Nephron progenitor cell (in vitro differentiated cells): Measurements from ENCODE around the gene ADCY3.
A peak's percentile ranks its signal among the peaks of the same experiment; 100 is the strongest.

Source experiments
- DNase-seq: peaks from one replicate; pipeline ENCODE4 v3.0.0; 2021
- H3K27ac Mint-ChIP-seq: 2 replicates; pipeline ENCODE4 v1.8.0; 2021; ENCODE audit warnings: mild to moderate bottlenecking, moderate library complexity, mixed read lengths
- H3K27me3 Mint-ChIP-seq: 2 replicates; pipeline ENCODE4 v1.8.0; 2021; ENCODE audit warnings: mild to moderate bottlenecking, low read depth, mixed read lengths; ENCODE audit not compliant: poor library complexity
- H3K36me3 Mint-ChIP-seq: 2 replicates; pipeline ENCODE4 v1.8.0; 2021; ENCODE audit warnings: low read depth, mixed read lengths
- H3K4me1 Mint-ChIP-seq: 2 replicates; pipeline ENCODE4 v1.8.0; 2021; ENCODE audit warnings: mixed read lengths
- H3K4me3 Mint-ChIP-seq: 2 replicates; pipeline ENCODE4 v1.8.0; 2021; ENCODE audit warnings: mild to moderate bottlenecking, moderate library complexity, mixed read lengths
- H3K9me3 Mint-ChIP-seq: 2 replicates; pipeline ENCODE4 v1.8.0; 2021; ENCODE audit warnings: mild to moderate bottlenecking, moderate library complexity, mixed read lengths
- TF ChIP-seq, protein P1 (sequence below): fragments of 200-600 bp; sonication (generic); IDR thresholded peaks from 2 replicates; pipeline ENCODE4 v1.5.0; 2021; ENCODE audit warnings: antibody characterized with exemption

ADCY3 gene

DNA sequence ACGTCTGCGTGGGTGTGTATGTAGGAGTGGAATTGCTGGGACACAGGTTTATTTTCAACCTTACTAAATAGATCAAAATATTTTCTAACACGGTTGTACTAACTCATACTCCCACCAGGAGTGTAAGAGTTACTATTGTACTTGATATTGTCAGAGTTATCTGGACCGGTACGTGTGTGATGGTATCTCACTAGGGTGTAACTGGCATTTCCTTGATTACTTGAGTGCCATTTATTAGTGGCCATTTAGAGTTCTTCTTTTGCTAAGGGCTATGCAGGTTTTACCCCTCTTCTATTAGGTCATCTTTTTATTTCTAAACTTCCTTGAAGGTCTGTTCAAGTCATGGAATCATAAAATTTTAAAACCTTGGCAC, 93.3 kb downstream of the ADCY3 start:
- DNase-seq = no peak
- H3K27me3 Mint-ChIP-seq = peaks cover 3% of the 10 kb centered on the region
- TF ChIP-seq, protein P1, sequence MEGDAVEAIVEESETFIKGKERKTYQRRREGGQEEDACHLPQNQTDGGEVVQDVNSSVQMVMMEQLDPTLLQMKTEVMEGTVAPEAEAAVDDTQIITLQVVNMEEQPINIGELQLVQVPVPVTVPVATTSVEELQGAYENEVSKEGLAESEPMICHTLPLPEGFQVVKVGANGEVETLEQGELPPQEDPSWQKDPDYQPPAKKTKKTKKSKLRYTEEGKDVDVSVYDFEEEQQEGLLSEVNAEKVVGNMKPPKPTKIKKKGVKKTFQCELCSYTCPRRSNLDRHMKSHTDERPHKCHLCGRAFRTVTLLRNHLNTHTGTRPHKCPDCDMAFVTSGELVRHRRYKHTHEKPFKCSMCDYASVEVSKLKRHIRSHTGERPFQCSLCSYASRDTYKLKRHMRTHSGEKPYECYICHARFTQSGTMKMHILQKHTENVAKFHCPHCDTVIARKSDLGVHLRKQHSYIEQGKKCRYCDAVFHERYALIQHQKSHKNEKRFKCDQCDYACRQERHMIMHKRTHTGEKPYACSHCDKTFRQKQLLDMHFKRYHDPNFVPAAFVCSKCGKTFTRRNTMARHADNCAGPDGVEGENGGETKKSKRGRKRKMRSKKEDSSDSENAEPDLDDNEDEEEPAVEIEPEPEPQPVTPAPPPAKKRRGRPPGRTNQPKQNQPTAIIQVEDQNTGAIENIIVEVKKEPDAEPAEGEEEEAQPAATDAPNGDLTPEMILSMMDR = no peak
- H3K9me3 Mint-ChIP-seq = no peaks in the 10 kb centered on the region
- peaks cover 43% of the 10 kb centered on the region for H3K36me3 Mint-ChIP-seq
- H3K4me1 Mint-ChIP-seq = peaks cover 28% of the 10 kb centered on the region
- H3K4me3 Mint-ChIP-seq = no peak overlapping the region
- no peak overlapping the region for H3K27ac Mint-ChIP-seq

DNA sequence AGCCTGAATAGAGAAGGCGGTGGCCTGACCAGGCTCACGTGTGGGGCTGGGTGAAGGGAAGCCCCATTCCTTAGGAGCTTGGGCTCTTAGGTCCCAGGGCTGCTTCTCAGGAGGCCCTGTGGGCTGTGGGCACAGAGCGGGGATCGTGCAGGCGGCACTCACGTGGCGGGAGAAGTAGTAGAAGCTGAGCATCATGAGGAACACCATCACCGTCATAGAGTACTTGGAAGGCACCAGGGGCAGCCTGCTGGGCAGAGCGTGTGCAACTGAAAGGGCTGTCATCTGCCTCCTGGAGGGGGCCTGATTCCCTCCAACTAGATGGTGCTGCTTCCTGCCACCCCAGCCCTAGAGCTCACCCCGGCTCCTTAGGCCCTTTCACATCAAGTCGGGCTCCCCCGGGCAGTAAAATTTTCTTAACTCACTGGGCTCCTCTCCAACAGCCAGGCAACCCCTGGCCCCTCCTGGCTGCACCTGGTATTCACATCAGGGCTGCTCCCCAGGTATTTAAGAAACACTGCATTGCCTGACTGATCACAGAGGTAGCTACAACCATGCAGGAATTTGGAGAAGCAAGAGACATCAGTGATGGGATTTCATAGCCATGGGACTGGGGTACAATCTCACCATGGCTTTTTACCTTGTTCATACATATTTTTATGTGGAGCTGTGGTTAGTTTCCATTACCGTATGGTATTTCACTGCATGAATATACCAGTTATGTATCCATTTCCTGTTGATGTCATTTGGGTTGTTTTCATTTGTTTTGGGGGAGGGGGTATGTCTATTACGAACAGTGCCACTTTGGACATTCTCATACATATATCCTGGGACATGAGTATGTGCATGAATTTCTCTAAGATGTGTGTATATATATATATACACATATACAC, 93.9 kb downstream of the ADCY3 start:
- no peaks in the 10 kb centered on the region for H3K9me3 Mint-ChIP-seq
- TF ChIP-seq, protein P1 = no peak
- DNase-seq = no peak
- no peak overlapping the region for H3K4me3 Mint-ChIP-seq
- peaks cover 3% of the 10 kb centered on the region for H3K27me3 Mint-ChIP-seq
- H3K36me3 Mint-ChIP-seq = peaks cover 50% of the 10 kb centered on the region
- no peak overlapping the region for H3K27ac Mint-ChIP-seq
- H3K4me1 Mint-ChIP-seq = peaks cover 27% of the 10 kb centered on the region

DNA sequence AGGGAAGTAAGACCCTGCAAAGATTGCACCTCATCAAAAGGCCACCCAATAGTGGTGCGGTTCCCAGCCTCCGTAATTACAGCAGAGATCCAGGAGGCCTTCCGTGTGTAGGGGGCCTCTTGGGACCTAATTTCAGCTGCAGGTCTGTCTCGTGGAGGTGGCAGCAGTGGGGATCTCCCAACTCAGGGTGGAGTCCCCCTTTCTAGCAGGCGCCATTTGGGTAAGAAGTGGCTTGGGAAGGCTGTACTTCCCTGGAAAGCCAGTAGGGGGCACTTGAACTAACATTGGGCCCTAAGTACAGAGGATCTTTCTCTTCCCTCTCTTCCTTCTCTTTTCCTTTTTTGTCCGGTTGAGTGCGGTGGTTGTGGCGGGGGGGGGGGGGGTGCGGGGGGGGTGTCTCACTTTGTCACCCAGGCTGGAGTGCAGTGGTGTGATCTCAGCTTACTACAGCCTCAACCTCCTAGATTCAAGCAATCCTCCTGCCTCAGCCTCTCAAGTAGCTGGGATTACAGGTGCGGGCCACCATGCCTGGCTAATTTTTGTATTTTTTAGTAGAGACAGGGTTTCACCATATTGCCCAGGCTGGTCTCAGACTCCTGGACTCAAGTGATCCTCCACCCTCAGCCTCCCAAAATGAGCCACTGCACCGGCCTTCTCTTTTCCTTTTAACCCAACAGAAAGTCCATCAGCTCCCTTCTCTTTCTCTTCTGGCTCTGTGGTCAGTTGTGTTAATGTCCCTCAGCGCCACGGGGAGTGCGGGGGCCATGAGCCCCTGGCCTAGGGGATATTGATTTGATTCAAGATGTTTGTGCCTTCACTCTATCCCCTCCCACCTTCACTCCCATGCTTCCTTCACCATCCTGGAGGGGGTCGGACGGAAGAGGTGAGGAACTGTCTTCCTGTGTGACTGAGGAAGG, 94.8 kb downstream of the ADCY3 start:
- H3K9me3 Mint-ChIP-seq = no peaks in the 10 kb centered on the region
- TF ChIP-seq, protein P1 = peak; percentile 29
- H3K4me3 Mint-ChIP-seq = no peak overlapping the region
- H3K27ac Mint-ChIP-seq = no peak overlapping the region
- DNase-seq = no peak
- H3K36me3 Mint-ChIP-seq = peaks cover 54% of the 10 kb centered on the region
- peaks cover 30% of the 10 kb centered on the region for H3K4me1 Mint-ChIP-seq
- peaks cover 3% of the 10 kb centered on the region for H3K27me3 Mint-ChIP-seq

DNA sequence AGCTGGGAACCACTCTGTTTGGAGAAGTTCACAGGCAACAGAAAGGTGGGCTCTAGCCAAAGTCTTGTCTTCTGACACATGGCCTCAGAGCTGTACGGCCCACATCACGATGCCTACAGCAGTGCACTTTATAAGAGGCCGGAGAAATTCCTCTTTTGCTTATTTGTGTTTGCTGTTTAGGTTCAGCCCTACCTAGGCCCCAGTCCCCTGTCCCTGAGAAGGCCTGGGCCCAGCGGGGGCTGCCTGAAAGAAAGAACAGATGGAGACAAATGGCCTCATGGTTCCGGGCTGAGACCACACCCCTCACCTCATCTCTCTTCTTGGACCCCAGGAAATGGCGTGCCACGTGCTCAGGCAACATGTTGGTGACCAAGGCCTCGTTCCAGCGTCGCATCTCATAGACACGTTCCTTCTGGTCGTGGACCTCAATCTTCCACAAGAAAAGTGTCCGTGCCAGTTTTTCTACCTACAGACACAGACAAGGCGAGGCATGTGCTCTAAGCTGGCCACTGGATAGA, 95.9 kb downstream of the ADCY3 start:
- Mint-ChIP-seq H3K36me3 (peaks cover 59% of the 10 kb centered on the region), H3K9me3 (no peaks in the 10 kb centered on the region), H3K4me3 (no peak overlapping the region), H3K27ac (peak overlapping the region; percentile 61), H3K27me3 (peaks cover 3% of the 10 kb centered on the region), H3K4me1 (peaks cover 30% of the 10 kb centered on the region)
- TF ChIP-seq, protein P1 = no peak
- no peak for DNase-seq

DNA sequence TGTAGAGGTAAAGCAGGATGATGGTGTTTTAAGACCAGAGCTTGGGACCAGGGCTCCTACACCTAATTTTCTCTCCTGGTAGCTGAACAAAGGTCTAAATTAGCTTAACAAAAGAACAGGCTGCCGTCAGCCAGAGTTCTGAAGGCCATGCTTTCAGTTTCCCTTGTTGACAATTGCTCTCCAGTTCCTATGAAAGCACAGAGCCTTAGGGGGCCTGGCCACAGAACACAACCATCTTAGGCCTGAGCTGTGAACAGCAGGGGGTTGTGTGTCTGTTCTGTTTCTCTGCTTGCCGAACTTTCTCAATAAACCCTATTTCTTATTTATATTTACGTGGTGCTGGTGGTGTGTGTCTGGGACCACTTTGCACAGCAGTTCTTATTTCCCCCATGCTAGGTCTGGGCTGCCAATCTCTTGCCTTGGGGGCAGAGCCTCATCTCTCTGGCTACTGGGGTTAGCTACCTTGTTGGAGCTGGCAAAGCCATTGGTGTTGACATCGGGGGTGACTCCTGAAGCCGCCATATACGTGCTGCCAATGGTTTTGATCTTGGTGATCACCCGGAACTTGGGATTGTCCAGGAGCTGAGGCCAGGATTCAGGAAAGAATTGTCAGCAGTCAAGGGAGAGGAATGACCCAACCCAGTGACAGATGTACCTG, 97.9 kb downstream of the ADCY3 start:
- Mint-ChIP-seq H3K9me3 (no peaks in the 10 kb centered on the region), H3K4me1 (peaks cover 20% of the 10 kb centered on the region), H3K27me3 (peaks cover 3% of the 10 kb centered on the region), H3K4me3 (no peak overlapping the region), H3K36me3 (peaks cover 71% of the 10 kb centered on the region), H3K27ac (peak overlapping the region; percentile 88)
- DNase-seq = no peak
- TF ChIP-seq, protein P1 = no peak
